Measurements from ENCODE around the gene LY6G6F. TPM values are rescaled to one million over a fixed set of nuclear protein-coding genes. Genes with fewer than 3 reads are reported as not detected.

The LY6G6F gene, protein sequence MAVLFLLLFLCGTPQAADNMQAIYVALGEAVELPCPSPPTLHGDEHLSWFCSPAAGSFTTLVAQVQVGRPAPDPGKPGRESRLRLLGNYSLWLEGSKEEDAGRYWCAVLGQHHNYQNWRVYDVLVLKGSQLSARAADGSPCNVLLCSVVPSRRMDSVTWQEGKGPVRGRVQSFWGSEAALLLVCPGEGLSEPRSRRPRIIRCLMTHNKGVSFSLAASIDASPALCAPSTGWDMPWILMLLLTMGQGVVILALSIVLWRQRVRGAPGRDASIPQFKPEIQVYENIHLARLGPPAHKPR
- not detected in 2 replicates for total RNA-seq

GRCh38 chr6:31706599-31706998, at the start of gene LY6G6F:
Gene LY6G6F, plus strand, starts transcription at chr6:31706866. Its CDS starts 41 bp downstream, at chr6:31706907.

GRCh38 chr6:31660381-31661261, 46.0 kb upstream of the LY6G6F start, which contains the start of gene C6orf47:
Gene C6orf47, minus strand, starts transcription at chr6:31660778. Its CDS starts 831 bp downstream, at chr6:31659947.

GRCh38 chr6:31664790-31665500, 41.7 kb upstream of the LY6G6F start, which contains the start of gene GPANK1:
Gene GPANK1, minus strand, starts transcription at chr6:31664997. Its CDS starts 519 bp downstream, at chr6:31664478.

DNA sequence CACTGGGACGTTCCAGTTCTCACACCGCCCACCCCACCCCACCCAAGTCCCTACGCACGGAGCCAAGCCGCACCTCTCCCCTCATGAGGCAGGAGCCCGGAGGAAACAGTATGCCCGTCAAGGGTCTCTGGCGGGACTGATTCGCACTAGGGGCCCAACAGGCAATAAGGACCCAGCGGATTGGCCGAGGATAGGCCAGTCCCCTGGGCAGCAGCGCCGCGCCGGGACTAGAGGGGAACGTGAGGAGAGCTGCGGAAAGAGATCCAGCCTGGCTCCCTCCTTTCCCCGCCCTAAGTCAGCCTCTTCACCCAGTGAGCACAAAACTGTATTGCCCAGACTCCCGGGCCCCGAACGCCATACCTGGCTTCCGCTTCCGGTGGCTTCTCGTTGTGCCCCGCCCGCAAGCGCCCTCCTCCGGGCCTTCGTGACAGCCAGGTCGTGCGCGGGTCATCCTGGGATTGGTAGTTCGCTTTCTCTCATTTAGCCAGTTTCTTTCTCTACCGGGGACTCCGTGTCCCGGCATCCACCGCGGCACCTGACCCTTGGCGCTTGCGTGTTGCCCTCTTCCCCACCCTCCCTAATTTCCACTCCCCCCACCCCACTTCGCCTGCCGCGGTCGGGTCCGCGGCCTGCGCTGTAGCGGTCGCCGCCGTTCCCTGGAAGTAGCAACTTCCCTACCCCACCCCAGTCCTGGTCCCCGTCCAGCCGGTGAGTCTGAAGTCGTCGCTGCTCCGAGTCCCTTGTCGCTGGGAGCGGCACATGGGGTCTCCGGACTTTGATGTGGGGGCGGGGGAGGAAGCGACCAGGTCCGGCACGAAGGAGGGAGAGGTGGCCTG, 40.9 kb upstream of the LY6G6F start, which contains the start of gene CSNK2B:
TSS of gene CSNK2B (plus strand) at position 580 of the 836 bp plus-strand sequence. CDS start 752 bp downstream, outside the sequence.

GRCh38 chr6:31669676-31670075, 37.0 kb upstream of the LY6G6F start, which contains the start of gene LY6G5B:
Gene LY6G5B, plus strand, starts transcription at chr6:31669976. Its CDS starts 975 bp downstream, at chr6:31670951.

GRCh38 chr6:31680226-31681134, 26.2 kb upstream of the LY6G6F start, which contains the start of gene LY6G5C:
Gene LY6G5C, minus strand, starts transcription at chr6:31681067. Its CDS starts 694 bp downstream, at chr6:31680373.

GRCh38 chr6:31702819-31703716, 3.6 kb upstream of the LY6G6F start, which contains the start of gene ABHD16A:
Gene ABHD16A, minus strand, starts transcription at chr6:31703324. Its CDS starts 43 bp downstream, at chr6:31703281.

DNA sequence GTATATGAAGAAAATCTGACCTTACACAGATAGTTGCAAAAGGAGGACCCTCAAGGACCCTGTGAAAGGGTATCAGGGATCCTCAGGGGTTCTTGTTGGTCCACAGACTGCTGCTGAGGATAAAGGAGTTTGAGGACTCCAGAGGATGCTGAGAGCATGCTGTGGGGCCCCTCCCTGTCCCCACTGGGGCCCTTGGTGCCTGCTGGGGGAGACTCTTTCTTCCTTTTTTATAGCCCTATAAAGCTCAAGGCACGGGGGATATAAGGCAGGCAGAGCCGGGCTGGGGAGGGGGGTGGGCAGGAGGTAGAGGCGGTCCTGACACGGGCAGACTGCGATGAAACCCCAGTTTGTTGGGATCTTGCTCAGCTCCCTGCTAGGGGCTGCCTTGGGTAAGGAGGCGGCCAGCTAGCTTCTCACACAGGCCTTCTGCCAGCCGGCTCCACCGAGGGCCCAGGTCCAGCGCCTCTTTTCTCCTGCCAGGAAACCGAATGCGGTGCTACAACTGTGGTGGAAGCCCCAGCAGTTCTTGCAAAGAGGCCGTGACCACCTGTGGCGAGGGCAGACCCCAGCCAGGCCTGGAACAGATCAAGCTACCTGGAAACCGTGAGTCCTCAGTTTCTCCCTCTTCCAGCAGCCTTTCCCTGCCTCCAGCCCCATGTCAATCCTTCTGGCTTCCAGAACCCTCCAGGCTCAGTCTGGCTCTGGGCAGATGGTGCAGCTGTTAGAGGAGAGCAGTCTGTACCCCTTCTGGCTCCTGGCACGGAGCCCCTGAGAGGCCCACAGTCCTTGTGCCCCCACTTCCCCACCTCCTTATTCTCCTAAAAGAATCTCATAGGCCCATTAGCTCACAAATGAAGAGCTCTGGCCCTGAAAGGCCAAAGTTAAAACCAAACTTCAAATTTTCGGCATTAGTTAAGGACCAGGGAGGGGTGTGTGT, 8.6 kb downstream of the LY6G6F start, which contains the start of gene LY6G6D:
TSS of gene LY6G6D (plus strand) at position 327 of the 937 bp plus-strand sequence. CDS start at position 335, 8 bp downstream.

DNA sequence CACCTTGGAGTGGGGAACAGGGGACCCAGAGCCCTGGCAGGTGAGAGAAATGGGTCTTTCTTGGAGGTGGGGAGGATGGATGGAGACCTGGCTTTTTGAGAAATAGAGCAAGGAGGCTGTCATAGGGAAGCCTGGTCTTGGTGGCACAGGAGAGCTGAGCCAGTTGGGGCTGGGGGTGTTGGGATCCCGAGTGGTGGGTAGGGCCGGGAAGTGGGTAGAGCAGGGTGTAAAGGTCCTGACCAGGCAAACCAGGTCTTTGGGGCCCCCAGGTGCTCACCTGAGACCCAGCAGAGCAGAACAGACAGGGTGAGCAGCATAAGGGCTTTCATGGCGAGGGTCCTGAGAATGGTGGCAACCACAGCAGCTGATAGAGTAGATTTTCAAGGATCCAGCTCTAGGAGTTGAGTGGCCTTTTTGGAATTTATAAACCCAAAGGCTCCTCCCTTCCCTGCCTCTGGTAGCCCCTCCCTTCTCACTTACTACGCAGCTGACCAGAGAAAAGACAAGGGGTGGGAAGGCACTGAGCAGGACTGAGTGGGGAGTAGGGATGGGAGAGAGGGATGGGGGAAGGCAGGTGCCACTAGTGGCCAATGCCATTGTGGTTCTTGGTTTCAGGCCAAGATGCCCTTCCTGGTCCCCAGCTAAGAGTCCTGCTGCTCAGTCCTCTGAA, 14.8 kb downstream of the LY6G6F start, which contains the start of gene LY6G6C:
TSS of gene LY6G6C (minus strand) at position 396 of the 670 bp plus-strand sequence. CDS start at position 329, 67 bp downstream.

GRCh38 chr6:31723245-31723979, 16.7 kb downstream of the LY6G6F start, which contains the start of gene MPIG6B:
Gene MPIG6B, plus strand, starts transcription at chr6:31723373. Its CDS starts 11 bp downstream, at chr6:31723384.

GRCh38 chr6:31728767-31729514, 22.3 kb downstream of the LY6G6F start, which contains the start of gene DDAH2:
Gene DDAH2, minus strand, starts transcription at chr6:31729299. Its CDS starts 138 bp downstream, at chr6:31729161.

GRCh38 chr6:31736021-31736767, 29.5 kb downstream of the LY6G6F start, which contains the start of gene CLIC1:
Gene CLIC1, minus strand, starts transcription at chr6:31736530. Its CDS starts 230 bp downstream, at chr6:31736300.

DNA sequence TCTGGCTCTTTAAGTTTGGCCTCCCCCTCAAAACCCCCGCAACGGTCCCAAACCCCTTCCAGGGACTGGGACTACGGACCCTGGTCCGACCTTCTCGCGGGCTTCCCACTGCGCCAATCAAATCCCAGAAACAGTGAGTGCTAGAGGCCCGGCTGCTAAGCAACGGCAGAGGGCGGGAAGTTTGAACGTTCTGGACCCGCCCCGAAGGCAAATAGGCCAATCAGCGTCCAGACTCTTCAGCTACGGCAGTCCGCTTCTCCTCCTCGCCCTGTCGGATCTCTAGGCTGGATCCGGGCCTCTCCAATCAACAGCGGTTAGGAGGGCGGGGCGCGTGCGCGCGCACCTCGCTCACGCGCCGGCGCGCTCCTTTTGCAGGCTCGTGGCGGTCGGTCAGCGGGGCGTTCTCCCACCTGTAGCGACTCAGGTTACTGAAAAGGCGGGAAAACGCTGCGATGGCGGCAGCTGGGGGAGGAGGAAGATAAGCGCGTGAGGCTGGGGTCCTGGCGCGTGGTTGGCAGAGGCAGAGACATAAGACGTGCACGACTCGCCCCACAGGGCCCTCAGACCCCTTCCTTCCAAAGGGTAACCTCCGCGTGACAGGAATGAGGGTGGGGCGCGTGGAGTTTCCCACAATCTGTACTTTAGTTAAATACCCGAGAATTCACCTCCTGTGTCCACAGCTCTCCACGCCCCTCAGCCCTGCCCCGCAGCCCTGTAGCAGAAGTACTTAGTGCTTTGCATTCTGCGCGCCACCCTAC, 33.2 kb downstream of the LY6G6F start, which contains the start of gene MSH5:
TSS of gene MSH5 (plus strand) at position 367 of the 758 bp plus-strand sequence. CDS start 462 bp downstream, outside the sequence.

